GM12878 (cell line): ENCODE measurements around the gene KIFBP. TPM values are rescaled to one million over a fixed set of nuclear protein-coding genes. Genes with fewer than 3 reads are reported as not detected.

ENCODE experiments used
- ATAC-seq: fragments of 200-7000 bp; cut with Tn5 transposase; 3 replicates; pipeline ENCODE4 v1.9.1; 2020; ENCODE audit warnings: mild to moderate bottlenecking, moderate library complexity
- BruUV-seq: library from RNA; stranded (reverse); fragments of 400-500 nt; replicated peaks from 2 replicates; lab custom pipeline; 2021; lab: Mats Ljungman, UMichigan
- CTCF ChIA-PET: fragments of 300-600 bp; sonication (Branson Sonifier 250); formaldehyde crosslinking; extraction: SDS; loops from one replicate; lab custom pipeline; 2021; ENCODE audit warnings: inconsistent platforms; lab: Yijun Ruan, JAX
- POLR2A ChIA-PET: fragments of 350-600 bp; formaldehyde crosslinking; extraction: SDS; loops from one replicate; lab custom pipeline; 2021; ENCODE audit warnings: inconsistent platforms; lab: Charles Lee
- RAD21 ChIA-PET: fragments of 300-600 bp; sonication (Branson Sonifier 250); formaldehyde crosslinking; loops from one replicate; lab custom pipeline; 2023; ENCODE audit warnings: antibody characterized with exemption; ENCODE audit not compliant: unreplicated experiment; lab: Charles Lee
- SMC1A ChIA-PET: fragments of 300-600 bp; sonication (Branson Sonifier 250); formaldehyde crosslinking; loops from one replicate; lab custom pipeline; 2023; ENCODE audit not compliant: unreplicated experiment, uncharacterized antibody; lab: Charles Lee
- DNase-seq: peaks from one replicate; pipeline ENCODE4 v3.0.0-alpha.2; 2011; ENCODE audit warnings: low read depth, low spot score
- FAIRE-seq: peaks from 3 replicates; lab custom pipeline; 2011; peaks lifted over from hg19 to GRCh38; lab: Jason Lieb, UNC
- H2AFZ ChIP-seq: 2 replicates; pipeline ENCODE4 v1.6.0; 2011; ENCODE audit warnings: low read depth, low read length, control low read depth; ENCODE audit not compliant: control insufficient read depth
- H3K27ac ChIP-seq: 2 replicates; pipeline ENCODE4 v1.5.1; 2011; ENCODE audit warnings: control low read depth; ENCODE audit not compliant: control insufficient read depth, insufficient read depth
- H3K27me3 ChIP-seq, 2 experiments: replicated peaks in 1 of 2; 2 replicates each; pipeline versions ENCODE4 v1.6.0 to v1.6.1; 2011; ENCODE audit warnings: low read length in 1 of 2; ENCODE audit not compliant: control insufficient read depth in 2 of 2, insufficient read depth in 2 of 2
- H3K36me3 ChIP-seq, 2 experiments: 2 replicates each; pipeline ENCODE4 v1.5.1; 2011; ENCODE audit warnings: low read length in 1 of 2; ENCODE audit not compliant: control insufficient read depth in 2 of 2, insufficient read depth in 2 of 2
- H3K4me1 ChIP-seq: 2 replicates; pipeline ENCODE4 v1.6.1; 2011; ENCODE audit warnings: mild to moderate bottlenecking, low read length, moderate library complexity, mixed read lengths; ENCODE audit not compliant: control insufficient read depth, insufficient read depth
- H3K4me2 ChIP-seq: 2 replicates; pipeline ENCODE4 v1.6.0; 2011; ENCODE audit warnings: control low read depth; ENCODE audit not compliant: control insufficient read depth, insufficient read depth
- H3K4me3 ChIP-seq: fragments of 200-600 bp; sonication (generic); 2 replicates; pipeline ENCODE4 v1.5.1; 2016
- H3K79me2 ChIP-seq: 2 replicates; pipeline ENCODE4 v1.6.0; 2011; ENCODE audit warnings: low read length; ENCODE audit not compliant: control insufficient read depth, insufficient read depth
- H3K9ac ChIP-seq: 2 replicates; pipeline ENCODE4 v1.8.0; 2011; ENCODE audit warnings: low read length, control low read depth, mixed read lengths; ENCODE audit not compliant: control insufficient read depth, insufficient read depth
- H3K9me3 ChIP-seq: replicated peaks from 3 replicates; pipeline ENCODE4 v1.5.1; 2011; ENCODE audit warnings: mild to moderate bottlenecking, low read length; ENCODE audit not compliant: control insufficient read depth, insufficient read depth
- H4K20me1 ChIP-seq: 2 replicates; pipeline ENCODE4 v1.6.0; 2011; ENCODE audit not compliant: control insufficient read depth, insufficient read depth
- BHLHE40 ChIP-seq, 2 experiments: fragments of 450-650 bp in 1 of 2; IDR thresholded peaks; 2 replicates each; pipeline ENCODE4 v1.6.1; 2011 to 2017; ENCODE audit warnings: low read depth in 2 of 2, borderline replicate concordance in 1 of 2, improper control_type of control experiment in 1 of 2, low read length in 1 of 2, mild to moderate bottlenecking in 1 of 2
- EP300 ChIP-seq, 2 experiments: fragments of 150-350 bp in 1 of 2; IDR thresholded peaks; 2 replicates each; pipeline ENCODE4 v1.6.1; 2011 to 2012; ENCODE audit warnings: low read depth in 2 of 2, low read length in 2 of 2, borderline replicate concordance in 1 of 2, improper control_type of control experiment in 1 of 2, inconsistent platforms in 1 of 2; ENCODE audit not compliant: control insufficient read depth in 1 of 2
- LARP7 ChIP-seq: fragments of 450-650 bp; IDR thresholded peaks from 2 replicates; pipeline ENCODE4 v1.6.1; 2017; ENCODE audit warnings: mild to moderate bottlenecking
- NR2C2 ChIP-seq: IDR thresholded peaks from 2 replicates; pipeline ENCODE4 v1.6.1; 2011; ENCODE audit warnings: borderline replicate concordance, low read depth; ENCODE audit not compliant: control insufficient read depth, insufficient read length
- POLR2AphosphoS5 ChIP-seq: IDR thresholded peaks from 2 replicates; pipeline ENCODE4 v1.6.1; 2011; ENCODE audit warnings: mild to moderate bottlenecking, low read length, inconsistent platforms
- RFX5 ChIP-seq: IDR thresholded peaks from 2 replicates; pipeline ENCODE4 v1.6.1; 2011; ENCODE audit warnings: low read depth, low read length, improper control_type of control experiment
- SMARCA5 ChIP-seq: fragments of 450-650 bp; IDR thresholded peaks from 2 replicates; pipeline ENCODE4 v1.6.1; 2017; ENCODE audit warnings: mild to moderate bottlenecking
- WGBS: methylation state at CpG from one replicate; pipeline ENCODE4 v1.1.6; 2016; ENCODE audit warnings: low lambda C conversion rate; ENCODE audit not compliant: insufficient replicate concordance, insufficient coverage; ENCODE audit errors: missing lambda C conversion rate; 5-methylcytosine and 5-hydroxymethylcytosine counted together
- in situ Hi-C: fragments of 300-500 bp; cut with MboI; formaldehyde crosslinking; loops from 9 replicates; pipeline ENCODE4 v1.14.3; 2018; ENCODE audit warnings: mixed read lengths
- intact Hi-C: fragments of 100-400 bp; cut with micrococcal nuclease; formaldehyde crosslinking; loops from one replicate; pipeline ENCODE4 v1.14.2; 2022; ENCODE audit not compliant: unreplicated experiment
- polyA plus RNA-seq, 11 experiments: library from polyadenylated mRNA; depleted of rRNA in 4 of 11; unstranded in 6 of 11; stranded (reverse) in 5 of 11; fragments of >200 nt; fragmentation: Nextera tagmentation in 4 of 11; fragmentation: Illumina TruSeq in 1 of 11; extraction: Ambion mirVana in 4 of 11; extraction: Trizol in 1 of 11; gene quantifications; 1 replicate in 1 of 11; 2 replicates in 10 of 11; pipeline versions ENCODE4 v1.2.1 to v1.2.3, GENCODE V29; 2011 to 2016; ENCODE audit warnings: inconsistent platforms in 2 of 11, missing spikeins in 2 of 11, low read depth in 1 of 11
- total RNA-seq, 4 experiments: library from RNA; depleted of rRNA in 3 of 4; stranded (reverse); fragments of >200 nt in 3 of 4; fragmentation: Illumina TruSeq in 1 of 4; extraction: Trizol in 1 of 4; gene quantifications; 2 replicates each; pipeline versions ENCODE4 v1.2.1 to v1.2.3, GENCODE V29; 2013 to 2021

Gene KIFBP
- total and polyA plus RNA-seq, 10 of the 15 experiments (the other 5 are each of a cell fraction or from before 2014, with no cell fraction given): 8.6 to 29.5 (median 18.7) TPM

DNA sequence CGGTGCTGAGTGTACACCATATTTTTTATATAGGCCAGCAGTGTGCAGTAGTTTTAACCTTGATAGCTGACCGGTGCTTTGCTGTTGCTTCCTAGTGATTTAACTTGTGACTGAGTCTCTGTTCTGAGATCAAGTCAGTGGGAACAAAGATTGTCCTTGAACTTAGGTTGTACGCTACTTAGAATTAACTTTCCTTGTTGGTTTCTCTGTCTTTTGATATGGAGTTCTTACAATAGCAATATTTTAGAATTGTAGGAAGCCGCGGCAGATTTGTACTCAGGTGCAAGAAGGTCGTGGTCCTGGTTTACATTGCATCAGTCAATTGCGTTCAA is 31.4 kb upstream of the KIFBP start:
- in situ Hi-C loops (no loop called here), intact Hi-C loops (loop anchor here (2.0 kb wide), 1 partner anchor 136 kb away; no protein-coding TSS in a partner anchor)
- H3K27me3 ChIP-seq: no peaks in the 10 kb centered on the region
- H3K9me3 ChIP-seq: no peaks in the 10 kb centered on the region
- H3K9ac ChIP-seq: peak overlapping the region; percentile 92
- peak overlapping the region; percentile 93 for H3K4me3 ChIP-seq
- peaks cover 71% of the 10 kb centered on the region for H3K79me2 ChIP-seq
- ChIA-PET CTCF (interaction anchor here (0.6 to 2.8 kb wide), 4 partner anchors 28 to 137 kb away, joined by 3 to 14 read pairs (median 8); no protein-coding TSS in a partner anchor), SMC1A (interaction anchor here (1.1 to 4.9 kb wide), 3 partner anchors 22 to 61 kb away, joined by 3 to 15 read pairs (median 4); no protein-coding TSS in a partner anchor), POLR2A (interaction anchor here (0.7 to 1.0 kb wide), 2 partner anchors 26 to 625 kb away, joined by 3 read pairs; no protein-coding TSS in a partner anchor), RAD21 (interaction anchor here (1.5 to 2.0 kb wide), 2 partner anchors 49 to 130 kb away, joined by 3 to 4 read pairs; partner anchors contain the start of gene SRGN)
- no peaks in the 10 kb centered on the region for H4K20me1 ChIP-seq
- TF ChIP-seq NR2C2 (no peak), LARP7 (0 out of 2 replicates have a peak, but pooled peaks have one; percentile 8), POLR2AphosphoS5 (peak; percentile 12; the same call in 1 of the 2 replicates), EP300 (IDR thresholded peaks at IDR 0.05; ENCODE audit: borderline replicate concordance in 1 of 2, control insufficient read depth in 1 of 2, low read depth in 2 of 2, low read length in 2 of 2) (0 out of 4 replicates have a peak, but pooled peaks of 1 of the 2 experiments have one; percentile 2), BHLHE40 (IDR thresholded peaks at IDR 0.05; ENCODE audit: borderline replicate concordance in 1 of 2, low read depth in 2 of 2, low read length in 1 of 2) (no peak), RFX5 (no peak), SMARCA5 (peak; percentile 56; the same call in 1 of the 2 replicates)
- DNase-seq (no peak), FAIRE-seq (no peak), ATAC-seq (no peak)
- peak overlapping the region; percentile 94 for H3K27ac ChIP-seq
- H3K4me2 ChIP-seq: peak overlapping the region; percentile 38
- WGBS: 22% methylated on average over 7 of the region's 7 CpGs
- H2AFZ ChIP-seq: peak overlapping the region; percentile 8
- no TSS peak for BruUV-seq
- H3K36me3 ChIP-seq: no peaks in the 10 kb centered on the region; a peak in 2 of 4 replicates
- no peaks in the 10 kb centered on the region for H3K4me1 ChIP-seq
